ENCODE data around the gene AIP. TPM values are rescaled to one million over a fixed set of nuclear protein-coding genes. Genes with fewer than 3 reads are reported as not detected.
A peak's percentile ranks its signal among the peaks of the same experiment; 100 is the strongest.

The AIP gene
- total RNA-seq, 6 donors from 2014 or later = 51.1 to 101 (median 75.3) TPM

GRCh38 chr11:67491276-67492068 lies 8.6 kb downstream of the AIP start:
- Histone ChIP-seq H3K27me3 (no peaks in the 10 kb centered on the region), H3K9me3 (no peaks in the 10 kb centered on the region), H3K4me3 (no peak overlapping the region), H3K27ac (no peak overlapping the region), H3K4me1 (peaks cover 0 to 4% (median 2%) of the 10 kb centered on the region in 4 donors), H3K36me3 (peaks cover 9 to 95% (median 77%) of the 10 kb centered on the region in 4 donors)
- TF ChIP-seq EP300 (IDR thresholded peaks at IDR 0.05) (no peak), CTCF (IDR thresholded peaks at IDR 0.05) (no peak), POLR2AphosphoS5 (IDR thresholded peaks at IDR 0.05) (no peak), POLR2A (IDR thresholded peaks at IDR 0.05) (no peak)
- ATAC-seq (ENCODE audit: low FRiP score in 2 of 2) (no peak), DNase-seq (peak in 1 of 2 donors; percentile 54)
- 79 to 80% methylated on average over 17 to 22 of the region's 24 CpGs for WGBS, 2 donors

- ATAC-seq (ENCODE audit: low FRiP score in 2 of 2) (no peak), DNase-seq (peak in 1 of 2 donors; percentile 76)
- TF ChIP-seq POLR2A (IDR thresholded peaks at IDR 0.05) = no peak
- TF ChIP-seq EP300 (IDR thresholded peaks at IDR 0.05) = no peak
- no peak for TF ChIP-seq POLR2AphosphoS5 (IDR thresholded peaks at IDR 0.05)
- no peak for TF ChIP-seq CTCF (IDR thresholded peaks at IDR 0.05)
- Histone ChIP-seq H3K4me3 (no peak overlapping the region), H3K9me3 (no peaks in the 10 kb centered on the region), H3K4me1 (no peaks in the 10 kb centered on the region), H3K36me3 (peaks cover 9 to 96% (median 80%) of the 10 kb centered on the region in 4 donors), H3K27me3 (no peaks in the 10 kb centered on the region), H3K27ac (no peak overlapping the region)
- 87 to 92% methylated on average over 2 to 12 of the region's 19 CpGs for WGBS, 2 donors
Measured at GRCh38 chr11:67492069-67492727, 9.4 kb downstream of the AIP start.

DNA sequence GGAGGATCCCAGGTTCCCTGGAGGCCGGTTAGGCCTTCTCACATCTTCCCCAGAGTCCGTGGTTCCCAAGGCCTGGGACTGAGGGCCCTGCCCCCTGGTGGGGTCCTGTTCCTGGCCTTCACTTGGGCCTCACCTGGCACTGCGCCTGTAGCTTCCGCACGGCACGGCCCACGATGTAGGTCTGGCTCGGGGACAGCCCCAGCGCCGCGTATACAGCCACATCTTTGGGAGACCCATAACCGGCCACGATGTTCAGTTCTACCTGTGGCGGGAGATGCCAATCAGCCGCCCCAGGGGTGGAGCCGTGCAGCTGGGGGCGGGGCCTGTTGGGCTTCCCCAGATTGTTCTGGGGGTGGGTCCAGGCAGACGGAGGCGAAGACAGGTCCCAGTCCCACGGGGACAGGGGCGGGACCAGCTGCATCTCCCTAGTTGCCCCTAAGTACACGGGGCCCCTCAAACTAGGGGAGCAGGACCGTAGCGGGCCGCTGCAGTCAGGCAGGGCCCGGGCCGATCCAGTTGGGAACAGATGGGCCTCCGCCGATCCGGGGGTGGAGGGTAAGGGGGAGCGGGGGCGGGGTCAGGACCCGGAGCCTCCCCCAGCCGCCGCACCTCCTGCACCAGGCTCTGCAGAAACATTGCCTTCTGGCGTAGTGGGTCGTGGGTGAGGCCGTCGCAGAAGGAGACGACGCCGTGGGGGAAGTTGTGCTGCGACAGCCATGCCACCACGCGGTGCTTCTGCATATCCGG lies 10.1 kb downstream of the AIP start:
- peak in 1 of 2 donors; percentile 79 for DNase-seq
- Histone ChIP-seq H3K9me3 (no peaks in the 10 kb centered on the region), H3K27me3 (no peaks in the 10 kb centered on the region), H3K4me1 (no peaks in the 10 kb centered on the region), H3K27ac (no peak overlapping the region), H3K36me3 (peaks cover 9 to 96% (median 77%) of the 10 kb centered on the region in 4 donors), H3K4me3 (no peak overlapping the region)
- no peak for ATAC-seq (ENCODE audit: low FRiP score in 2 of 2)
- 89% methylated on average over 16 to 36 of the region's 46 CpGs for WGBS, 2 donors
- TF ChIP-seq CTCF (IDR thresholded peaks at IDR 0.05) (no peak), POLR2AphosphoS5 (IDR thresholded peaks at IDR 0.05) (no peak), POLR2A (IDR thresholded peaks at IDR 0.05) (no peak), EP300 (IDR thresholded peaks at IDR 0.05) (no peak)

GRCh38 chr11:67493548-67494370 lies 10.9 kb downstream of the AIP start:
- no peak overlapping the region for H3K27ac ChIP-seq
- H3K9me3 ChIP-seq = no peaks in the 10 kb centered on the region
- no peak overlapping the region for H3K4me3 ChIP-seq
- WGBS, 2 donors = 97 to 99% methylated on average over 37 to 42 of the region's 65 CpGs
- H3K4me1 ChIP-seq = no peaks in the 10 kb centered on the region
- H3K36me3 ChIP-seq = peaks cover 9 to 99% (median 77%) of the 10 kb centered on the region in 4 donors
- DNase-seq (peak in 1 of 2 donors; percentile 83), ATAC-seq (ENCODE audit: low FRiP score in 2 of 2) (no peak)
- no peaks in the 10 kb centered on the region for H3K27me3 ChIP-seq
- no peak for TF ChIP-seq EP300 (IDR thresholded peaks at IDR 0.05)
- TF ChIP-seq CTCF (IDR thresholded peaks at IDR 0.05) = no peak
- TF ChIP-seq POLR2A (IDR thresholded peaks at IDR 0.05) = no peak
- no peak for TF ChIP-seq POLR2AphosphoS5 (IDR thresholded peaks at IDR 0.05)
